ENCODE data around the gene PCSK5. TPM values are rescaled to one million over a fixed set of nuclear protein-coding genes. Genes with fewer than 3 reads are reported as not detected.

PCSK5 gene
- polyA plus RNA-seq, 3 donors: 4.8 to 13.0 (median 7.1) TPM

DNA sequence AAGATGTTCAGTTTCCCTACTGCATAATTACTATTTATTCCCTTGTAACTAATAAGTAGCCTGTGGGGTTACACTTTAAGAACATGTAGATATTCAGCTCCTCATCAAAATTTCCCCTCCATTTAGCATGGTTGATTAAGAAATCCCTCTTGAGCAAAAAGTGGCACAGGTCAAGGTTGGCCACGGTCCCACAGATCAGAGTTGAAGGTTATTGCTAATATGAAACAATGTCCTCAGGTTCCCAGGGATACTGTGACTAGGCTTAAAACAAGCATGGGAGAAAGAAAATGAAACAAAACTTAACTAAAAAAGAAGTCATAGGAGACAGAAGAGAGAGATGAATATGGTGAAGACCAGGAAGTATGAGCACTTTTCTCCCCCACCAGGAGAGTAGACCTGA, 439.6 kb downstream of the PCSK5 start:
- WGBS (ENCODE audit: insufficient coverage): no CpG with 5 or more reads among the region's 1 CpG
- Mint-ChIP-seq H3K27me3 (ENCODE audit: low read depth in 3 of 3) (peaks cover 0 to 3% (median 0%) of the 10 kb centered on the region in 3 donors), H3K4me3 (no peak overlapping the region), H3K27ac (no peak overlapping the region), H3K36me3 (no peaks in the 10 kb centered on the region), H3K9me3 (peaks cover 0 to 11% (median 1%) of the 10 kb centered on the region in 7 donors), H3K4me1 (peaks cover 8% of the 10 kb centered on the region)
- no peak overlapping the region for H3K9ac ChIP-seq (ENCODE audit: insufficient read depth, low read length, poor library complexity, severe bottlenecking)
- no peak overlapping the region for H3K4me3 ChIP-seq (replicated peaks in 1 of 3; ENCODE audit: low read depth in 2 of 3, low read length in 3 of 3)
- no peaks in the 10 kb centered on the region for H3K9me3 ChIP-seq (replicated peaks in 1 of 2; ENCODE audit: control insufficient read depth in 1 of 2, insufficient read depth in 1 of 2, low read length in 2 of 2)
- no peaks in the 10 kb centered on the region for H4K20me1 ChIP-seq (ENCODE audit: insufficient read depth, low read length)
- no peaks in the 10 kb centered on the region for H3K36me3 ChIP-seq (replicated peaks in 1 of 2; ENCODE audit: control insufficient read depth in 1 of 2, insufficient read depth in 2 of 2, low read length in 2 of 2)
- intact Hi-C loops (cut with micrococcal nuclease): no loop called here
- H3K4me1 ChIP-seq (ENCODE audit: control insufficient read depth in 1 of 2, insufficient read depth in 2 of 2, low read length in 2 of 2): peaks cover 4% of the 10 kb centered on the region in 2 donors
- H3K4me2 ChIP-seq (replicated peaks; ENCODE audit: extremely low read depth, low read length, poor library complexity, severe bottlenecking): no peak overlapping the region
- no peak overlapping the region for H2AFZ ChIP-seq (ENCODE audit: insufficient read depth, low read depth, low read length, poor library complexity, severe bottlenecking)
- TF ChIP-seq, protein P1, sequence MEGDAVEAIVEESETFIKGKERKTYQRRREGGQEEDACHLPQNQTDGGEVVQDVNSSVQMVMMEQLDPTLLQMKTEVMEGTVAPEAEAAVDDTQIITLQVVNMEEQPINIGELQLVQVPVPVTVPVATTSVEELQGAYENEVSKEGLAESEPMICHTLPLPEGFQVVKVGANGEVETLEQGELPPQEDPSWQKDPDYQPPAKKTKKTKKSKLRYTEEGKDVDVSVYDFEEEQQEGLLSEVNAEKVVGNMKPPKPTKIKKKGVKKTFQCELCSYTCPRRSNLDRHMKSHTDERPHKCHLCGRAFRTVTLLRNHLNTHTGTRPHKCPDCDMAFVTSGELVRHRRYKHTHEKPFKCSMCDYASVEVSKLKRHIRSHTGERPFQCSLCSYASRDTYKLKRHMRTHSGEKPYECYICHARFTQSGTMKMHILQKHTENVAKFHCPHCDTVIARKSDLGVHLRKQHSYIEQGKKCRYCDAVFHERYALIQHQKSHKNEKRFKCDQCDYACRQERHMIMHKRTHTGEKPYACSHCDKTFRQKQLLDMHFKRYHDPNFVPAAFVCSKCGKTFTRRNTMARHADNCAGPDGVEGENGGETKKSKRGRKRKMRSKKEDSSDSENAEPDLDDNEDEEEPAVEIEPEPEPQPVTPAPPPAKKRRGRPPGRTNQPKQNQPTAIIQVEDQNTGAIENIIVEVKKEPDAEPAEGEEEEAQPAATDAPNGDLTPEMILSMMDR (IDR thresholded peaks at IDR 0.05): no peak
- no peak for DNase-seq
- no peaks in the 10 kb centered on the region for H3K27me3 ChIP-seq (ENCODE audit: control insufficient read depth in 2 of 2, insufficient read depth in 2 of 2, low read length in 2 of 2)
- no peaks in the 10 kb centered on the region for H3K79me2 ChIP-seq (ENCODE audit: insufficient read depth, low read length)
- H3K27ac ChIP-seq (ENCODE audit: low read depth in 1 of 2, low read length in 2 of 2): no peak overlapping the region

DNA sequence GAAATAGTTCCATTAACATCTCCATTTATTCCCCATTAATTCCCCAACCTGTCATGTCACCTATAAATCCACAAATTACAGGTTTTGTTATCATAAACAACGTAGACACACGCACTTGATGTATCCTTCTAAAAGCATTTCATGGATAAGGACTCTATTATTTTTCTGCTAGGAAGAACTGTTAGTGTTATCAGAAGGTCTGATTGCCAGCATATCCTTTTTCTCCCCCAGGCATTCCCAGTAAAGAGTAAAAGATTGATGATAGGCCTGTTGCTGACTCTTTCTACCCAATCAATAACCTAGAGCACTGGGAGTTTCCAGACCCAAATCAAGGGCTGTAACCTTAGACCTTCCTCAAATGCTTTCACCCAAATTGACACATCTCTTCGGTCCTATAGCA, 442.9 kb downstream of the PCSK5 start:
- Histone ChIP-seq H3K27me3 (ENCODE audit: control insufficient read depth in 2 of 2, insufficient read depth in 2 of 2, low read length in 2 of 2) (no peaks in the 10 kb centered on the region), H3K4me1 (ENCODE audit: control insufficient read depth in 1 of 2, insufficient read depth in 2 of 2, low read length in 2 of 2) (no peaks in the 10 kb centered on the region), H3K36me3 (replicated peaks in 1 of 2; ENCODE audit: control insufficient read depth in 1 of 2, insufficient read depth in 2 of 2, low read length in 2 of 2) (no peaks in the 10 kb centered on the region), H3K27ac (ENCODE audit: low read depth in 1 of 2, low read length in 2 of 2) (no peak overlapping the region), H3K4me2 (replicated peaks; ENCODE audit: extremely low read depth, low read length, poor library complexity, severe bottlenecking) (no peak overlapping the region), H3K9ac (ENCODE audit: insufficient read depth, low read length, poor library complexity, severe bottlenecking) (no peak overlapping the region), H2AFZ (ENCODE audit: insufficient read depth, low read depth, low read length, poor library complexity, severe bottlenecking) (no peak overlapping the region), H3K9me3 (replicated peaks in 1 of 2; ENCODE audit: control insufficient read depth in 1 of 2, insufficient read depth in 1 of 2, low read length in 2 of 2) (no peaks in the 10 kb centered on the region), H3K4me3 (replicated peaks in 1 of 3; ENCODE audit: low read depth in 2 of 3, low read length in 3 of 3) (no peak overlapping the region), H4K20me1 (ENCODE audit: insufficient read depth, low read length) (no peaks in the 10 kb centered on the region), H3K79me2 (ENCODE audit: insufficient read depth, low read length) (no peaks in the 10 kb centered on the region)
- no CpG with 5 or more reads among the region's 3 CpGs for WGBS (ENCODE audit: insufficient coverage)
- H3K9me3 Mint-ChIP-seq: peaks cover 0 to 9% (median 1%) of the 10 kb centered on the region in 7 donors
- peaks cover 0 to 3% (median 0%) of the 10 kb centered on the region in 3 donors for H3K27me3 Mint-ChIP-seq (ENCODE audit: low read depth in 3 of 3)
- TF ChIP-seq, protein P1 (IDR thresholded peaks at IDR 0.05): no peak
- intact Hi-C loops (cut with micrococcal nuclease): no loop called here
- no peak for DNase-seq
- no peaks in the 10 kb centered on the region for H3K4me1 Mint-ChIP-seq
- no peak overlapping the region for H3K27ac Mint-ChIP-seq
- no peak overlapping the region for H3K4me3 Mint-ChIP-seq
- H3K36me3 Mint-ChIP-seq: no peaks in the 10 kb centered on the region
